Endometrial microvascular endothelial cells (primary cell): ENCODE results near the gene SLC44A4. TPM values are rescaled to one million over a fixed set of nuclear protein-coding genes. Genes with fewer than 3 reads are reported as not detected.
"Not testable (repeated sequence)": the region's sequence is repeated elsewhere in the genome, so short reads cannot be mapped to it uniquely, and the experiment has no call there.

Experiments used
- in situ Hi-C: cut with HindIII; loops from 2 replicates; pipeline ENCODE4 v1.10.0; 2017; ENCODE audit warnings: low sequenced_read_pairs, low pct_unique_long_range_greater_than_20kb; ENCODE audit errors: inconsistent ontology term
- total RNA-seq: library from RNA; depleted of rRNA; stranded (reverse); fragments of >200 nt; gene quantifications from one replicate; pipeline ENCODE4 v1.2.3, GENCODE V29; 2015; ENCODE audit errors: inconsistent ontology term

The SLC44A4 gene
- total RNA-seq, 1 donor from 2014 or later, result 2.6 TPM

GRCh38 chr6:31819871-31820299, 58.9 kb downstream of the SLC44A4 start:
- in situ Hi-C loops, result no loop called here

GRCh38 chr6:31817929-31818511, 60.8 kb downstream of the SLC44A4 start:
- in situ Hi-C loops, result not testable (repeated sequence)

- in situ Hi-C loops, result not testable (repeated sequence)
Observed at GRCh38 chr6:31817133-31817928, 61.5 kb downstream of the SLC44A4 start.

GRCh38 chr6:31815025-31815838, 63.6 kb downstream of the SLC44A4 start, which contains the start of the genes HSPA1A and HSPA1L:
Gene HSPA1A (plus strand): TSS chr6:31815543. CDS start chr6:31815757, 214 bp downstream.
Gene HSPA1L (minus strand): TSS chr6:31815283. CDS start chr6:31811972, 3,311 bp downstream.
- in situ Hi-C loops, result no loop called here

GRCh38 chr6:31814677-31815024, 64.1 kb downstream of the SLC44A4 start:
- in situ Hi-C loops, result no loop called here

GRCh38 chr6:31813465-31813849, 65.3 kb downstream of the SLC44A4 start:
- in situ Hi-C loops, result no loop called here

Other genes with a start within 250 kb of the SLC44A4 start
- 262 TPM for gene BAG6, start 226.3 kb downstream of the SLC44A4 start, total RNA-seq
- gene APOM, start 223.1 kb downstream of the SLC44A4 start, total RNA-seq, result 1.9 TPM
- 17.2 TPM for gene C6orf47, start 218.2 kb downstream of the SLC44A4 start, total RNA-seq
- gene GPANK1, start 214.0 kb downstream of the SLC44A4 start, total RNA-seq, result 15.2 TPM
- 271 TPM for gene CSNK2B, start 212.9 kb downstream of the SLC44A4 start, total RNA-seq
- 1.1 TPM for gene LY6G5B, start 209.0 kb downstream of the SLC44A4 start, total RNA-seq
- gene LY6G5C, start 197.9 kb downstream of the SLC44A4 start, total RNA-seq, result 0.93 TPM
- gene ABHD16A, start 175.7 kb downstream of the SLC44A4 start, total RNA-seq, result 44.8 TPM
- not detected for gene LY6G6F, start 172.1 kb downstream of the SLC44A4 start, total RNA-seq
- gene LY6G6D, start 163.6 kb downstream of the SLC44A4 start, total RNA-seq, result not detected
- not detected for gene LY6G6C, start 157.3 kb downstream of the SLC44A4 start, total RNA-seq
- gene MPIG6B, start 155.6 kb downstream of the SLC44A4 start, total RNA-seq, result not detected
- 64.2 TPM for gene DDAH2, start 149.7 kb downstream of the SLC44A4 start, total RNA-seq
- 1,067 TPM for gene CLIC1, start 142.5 kb downstream of the SLC44A4 start, total RNA-seq
- gene MSH5, start 139.0 kb downstream of the SLC44A4 start, total RNA-seq, result 7.8 TPM
- not detected for gene SAPCD1, start 116.3 kb downstream of the SLC44A4 start, total RNA-seq
- not detected for gene VWA7, start 101.7 kb downstream of the SLC44A4 start, total RNA-seq
- 101 TPM for gene VARS1, start 83.2 kb downstream of the SLC44A4 start, total RNA-seq
- gene LSM2, start 72.0 kb downstream of the SLC44A4 start, total RNA-seq, result 172 TPM
- gene HSPA1L, start 63.7 kb downstream of the SLC44A4 start, total RNA-seq, result 0.65 TPM
- gene HSPA1A, start 63.5 kb downstream of the SLC44A4 start, total RNA-seq, result 171 TPM
- gene HSPA1B, start 51.3 kb downstream of the SLC44A4 start, total RNA-seq, result 120 TPM
- 94.3 TPM for gene NEU1, start 16.2 kb downstream of the SLC44A4 start, total RNA-seq
- gene EHMT2, start 18.7 kb upstream of the SLC44A4 start, total RNA-seq, result 41.2 TPM
- not detected for gene ZBTB12, start 23.1 kb upstream of the SLC44A4 start, total RNA-seq
- not detected for gene C2, start 48.7 kb upstream of the SLC44A4 start, total RNA-seq
- 1.6 TPM for gene CFB, start 67.1 kb upstream of the SLC44A4 start, total RNA-seq
- gene NELFE, start 80.0 kb upstream of the SLC44A4 start, total RNA-seq, result 141 TPM
- 78.6 TPM for gene SKIC2, start 80.2 kb upstream of the SLC44A4 start, total RNA-seq
- gene DXO, start 93.1 kb upstream of the SLC44A4 start, total RNA-seq, result 13.8 TPM
- 1.0 TPM for gene C4A, start 103.1 kb upstream of the SLC44A4 start, total RNA-seq
- 1.1 TPM for gene C4B, start 135.8 kb upstream of the SLC44A4 start, total RNA-seq
- gene CYP21A2, start 159.4 kb upstream of the SLC44A4 start, total RNA-seq, result not detected
- not detected for gene TNXB, start 230.3 kb upstream of the SLC44A4 start, total RNA-seq
- gene ATF6B, start 249.2 kb upstream of the SLC44A4 start, total RNA-seq, result 23.0 TPM